ENCODE measurements around the gene RBM23.

- TF ChIP-seq TAF1 (IDR thresholded peaks at IDR 0.05; ENCODE audit: borderline replicate concordance, insufficient read depth, low read length) (no peak), POLR2AphosphoS5 (IDR thresholded peaks at IDR 0.05; ENCODE audit: low read depth, low read length) (no peak), REST (IDR thresholded peaks at IDR 0.05; ENCODE audit: insufficient read depth in 1 of 2, low read depth in 2 of 2, low read length in 2 of 2) (no peak), SIN3A (IDR thresholded peaks at IDR 0.05; ENCODE audit: borderline replicate concordance, insufficient read depth, low read length) (no peak), FOXP2 (optimal IDR thresholded peaks at IDR 0.05; ENCODE audit: borderline replicate concordance, extremely low read depth, extremely low read length, insufficient read depth) (no peak)
Observed at GRCh38 chr14:22875003-22875747, 43.8 kb downstream of the RBM23 start.

Measured in PFSK-1 (cell line).